NB4 (cell line): ENCODE data around the gene NTN3.

ENCODE experiments used
- DNase-seq: peaks from one replicate; pipeline ENCODE4 v3.0.0; 2010; ENCODE audit warnings: low read depth
- H3K4me3 ChIP-seq: one replicate; pipeline ENCODE4 v1.5.1; 2011; ENCODE audit warnings: mild to moderate bottlenecking, low read depth, low read length, moderate library complexity
- CTCF ChIP-seq: IDR thresholded peaks from one replicate; pipeline ENCODE4 v1.5.1; 2012; ENCODE audit warnings: low read depth, low read length
- MAX ChIP-seq: IDR thresholded peaks from 2 replicates; pipeline ENCODE4 v1.6.1; 2011; ENCODE audit warnings: low read depth, low read length
- MYC ChIP-seq: IDR thresholded peaks from 2 replicates; pipeline ENCODE4 v1.6.1; 2011; ENCODE audit warnings: low read depth, low read length
- POLR2A ChIP-seq: IDR thresholded peaks from 2 replicates; pipeline ENCODE4 v1.6.1; 2011; ENCODE audit warnings: mild to moderate bottlenecking; ENCODE audit not compliant: insufficient read length; ENCODE audit errors: extremely low read depth

Gene NTN3

DNA sequence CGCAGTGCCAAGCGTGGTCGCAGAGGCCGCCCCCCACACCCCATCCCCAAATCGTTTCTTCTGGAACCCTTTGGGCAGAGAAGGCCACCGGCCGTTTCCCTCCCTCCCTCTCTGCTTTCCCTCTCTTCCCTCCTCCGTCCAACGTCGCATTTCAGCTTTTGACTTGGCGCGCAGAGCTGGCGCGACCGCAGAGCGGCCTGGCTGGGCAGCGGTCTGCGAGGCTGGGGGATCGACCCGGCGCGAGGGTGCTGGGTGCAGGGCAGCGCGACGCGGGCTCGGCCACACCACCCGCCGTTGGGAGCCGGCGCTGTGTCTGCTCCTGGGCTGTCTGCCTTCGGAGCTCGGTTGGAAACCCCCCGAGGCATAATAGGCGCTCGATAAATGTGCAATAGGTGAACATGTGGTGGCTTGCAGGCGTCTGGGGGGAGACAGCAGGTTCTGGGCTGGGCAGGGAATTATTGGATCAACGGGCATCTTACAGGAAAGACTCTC lies 2.8 kb upstream of the NTN3 start:
- no peak for TF ChIP-seq MYC
- no peak for TF ChIP-seq MAX
- TF ChIP-seq CTCF: no peak
- TF ChIP-seq POLR2A: no peak
- peak overlapping the region; percentile 55 for H3K4me3 ChIP-seq
- peak; percentile 80 for DNase-seq

DNA sequence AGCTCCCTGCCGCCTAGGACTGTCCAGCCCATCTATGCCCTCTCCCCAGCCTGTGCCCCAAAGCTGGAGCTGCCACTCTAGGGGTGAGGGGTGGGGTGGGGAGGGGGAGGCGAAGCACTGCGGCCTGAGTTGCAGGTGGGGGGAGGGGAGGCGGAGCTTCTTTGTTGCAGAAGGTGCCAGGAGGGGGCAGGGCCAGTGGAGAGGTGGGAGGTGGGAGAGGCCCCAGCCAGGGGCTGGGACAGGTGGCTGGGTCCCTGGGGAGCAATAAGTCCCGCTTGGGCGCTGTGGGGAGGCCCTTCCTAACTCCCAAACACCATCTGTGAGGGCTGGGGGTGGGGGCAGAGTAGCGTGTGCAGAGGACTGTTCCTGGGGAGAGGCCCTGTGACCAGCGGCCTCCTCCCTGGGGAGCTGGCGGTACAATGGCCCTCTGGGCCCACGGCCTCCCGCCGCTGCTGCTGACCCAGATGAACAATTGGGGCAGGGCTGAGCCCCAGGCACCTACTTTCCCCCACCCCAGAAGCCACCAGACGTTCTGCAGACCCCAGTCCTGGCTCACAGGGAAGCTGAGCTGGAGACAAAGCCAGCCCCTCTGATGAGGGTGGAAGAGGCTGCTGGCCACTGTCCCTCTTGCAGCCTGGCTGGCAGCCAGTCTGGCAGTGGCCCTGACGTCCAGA lies 2.2 kb upstream of the NTN3 start:
- DNase-seq: peak; percentile 97
- H3K4me3 ChIP-seq: peak overlapping the region; percentile 55
- TF ChIP-seq MAX (peak; percentile 28), POLR2A (no peak), CTCF (no peak), MYC (peak; percentile 5)

GRCh38 chr16:2469399-2470233 lies 1.5 kb upstream of the NTN3 start:
- DNase-seq: peak; percentile 34
- H3K4me3 ChIP-seq: peak overlapping the region; percentile 32
- TF ChIP-seq MYC (no peak), CTCF (no peak), MAX (no peak), POLR2A (no peak)

DNA sequence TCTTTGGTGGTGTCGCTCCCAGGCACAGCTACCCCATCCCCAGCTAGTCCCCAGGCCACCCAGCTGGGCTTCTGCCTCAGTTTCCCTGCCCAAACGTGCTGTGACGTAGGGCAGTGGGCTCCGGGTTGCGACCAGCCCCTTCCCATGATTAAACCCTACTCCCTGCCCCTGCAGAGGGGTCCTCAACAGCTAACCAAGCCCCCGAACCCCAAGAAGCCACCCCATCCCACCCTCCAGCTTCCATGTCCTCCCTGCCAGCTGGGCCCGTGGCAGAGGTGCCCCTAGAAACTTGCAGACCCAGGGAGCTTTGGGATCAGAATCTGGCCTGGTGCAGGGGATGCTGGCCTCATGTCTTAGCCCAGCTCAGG lies 879 bp upstream of the NTN3 start:
- TF ChIP-seq MAX (no peak), POLR2A (no peak), MYC (no peak), CTCF (no peak)
- no peak overlapping the region for H3K4me3 ChIP-seq
- DNase-seq: no peak

DNA sequence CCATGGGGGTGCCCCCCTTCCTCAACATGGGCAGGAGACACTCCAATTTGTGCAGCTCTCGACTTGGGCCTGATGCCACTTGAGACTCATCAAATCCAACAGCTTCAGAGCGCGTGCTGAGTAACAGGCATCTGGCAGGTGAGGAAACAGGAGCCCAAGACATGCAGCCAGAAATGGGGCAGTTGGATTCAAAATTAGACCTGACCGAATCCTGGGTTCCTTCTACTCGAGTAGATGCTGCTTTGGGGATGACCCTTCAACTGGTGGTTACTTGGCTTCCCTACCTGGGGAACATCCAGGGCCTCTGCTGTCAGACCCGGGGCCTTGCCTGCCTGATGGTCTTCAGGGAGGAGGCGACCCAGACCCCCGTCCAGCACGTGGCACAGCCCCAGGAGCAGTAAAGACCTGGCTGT lies 488 bp upstream of the NTN3 start:
- peak overlapping the region; percentile 21 for H3K4me3 ChIP-seq
- peak; percentile 59 for DNase-seq
- no peak for TF ChIP-seq POLR2A
- no peak for TF ChIP-seq MAX
- no peak for TF ChIP-seq MYC
- TF ChIP-seq CTCF: no peak
